GM12878 (cell line): Measurements from ENCODE around the gene PPP2R3A. TPM values are rescaled to one million over a fixed set of nuclear protein-coding genes. Genes with fewer than 3 reads are reported as not detected.
A peak's percentile ranks its signal among the peaks of the same experiment; 100 is the strongest.

Experiments
- ATAC-seq: fragments of 200-7000 bp; cut with Tn5 transposase; 3 replicates; pipeline ENCODE4 v1.9.1; 2020; ENCODE audit warnings: mild to moderate bottlenecking, moderate library complexity
- BruUV-seq: library from RNA; stranded (reverse); fragments of 400-500 nt; replicated peaks from 2 replicates; lab custom pipeline; 2021; lab: Mats Ljungman, UMichigan
- CTCF ChIA-PET: fragments of 300-600 bp; sonication (Branson Sonifier 250); formaldehyde crosslinking; extraction: SDS; loops from one replicate; lab custom pipeline; 2021; ENCODE audit warnings: inconsistent platforms; lab: Yijun Ruan, JAX
- POLR2A ChIA-PET: fragments of 350-600 bp; formaldehyde crosslinking; extraction: SDS; loops from one replicate; lab custom pipeline; 2021; ENCODE audit warnings: inconsistent platforms; lab: Charles Lee
- RAD21 ChIA-PET: fragments of 300-600 bp; sonication (Branson Sonifier 250); formaldehyde crosslinking; loops from one replicate; lab custom pipeline; 2023; ENCODE audit warnings: antibody characterized with exemption; ENCODE audit not compliant: unreplicated experiment; lab: Charles Lee
- SMC1A ChIA-PET: fragments of 300-600 bp; sonication (Branson Sonifier 250); formaldehyde crosslinking; loops from one replicate; lab custom pipeline; 2023; ENCODE audit not compliant: unreplicated experiment, uncharacterized antibody; lab: Charles Lee
- DNase-seq: peaks from one replicate; pipeline ENCODE4 v3.0.0-alpha.2; 2011; ENCODE audit warnings: low read depth, low spot score
- FAIRE-seq: peaks from 3 replicates; lab custom pipeline; 2011; peaks lifted over from hg19 to GRCh38; lab: Jason Lieb, UNC
- H2AFZ ChIP-seq: 2 replicates; pipeline ENCODE4 v1.6.0; 2011; ENCODE audit warnings: low read depth, low read length, control low read depth; ENCODE audit not compliant: control insufficient read depth
- H3K27ac ChIP-seq: 2 replicates; pipeline ENCODE4 v1.5.1; 2011; ENCODE audit warnings: control low read depth; ENCODE audit not compliant: control insufficient read depth, insufficient read depth
- H3K27me3 ChIP-seq, 2 experiments: replicated peaks in 1 of 2; 2 replicates each; pipeline versions ENCODE4 v1.6.0 to v1.6.1; 2011; ENCODE audit warnings: low read length in 1 of 2; ENCODE audit not compliant: control insufficient read depth in 2 of 2, insufficient read depth in 2 of 2
- H3K36me3 ChIP-seq, 2 experiments: 2 replicates each; pipeline ENCODE4 v1.5.1; 2011; ENCODE audit warnings: low read length in 1 of 2; ENCODE audit not compliant: control insufficient read depth in 2 of 2, insufficient read depth in 2 of 2
- H3K4me1 ChIP-seq: 2 replicates; pipeline ENCODE4 v1.6.1; 2011; ENCODE audit warnings: mild to moderate bottlenecking, low read length, moderate library complexity, mixed read lengths; ENCODE audit not compliant: control insufficient read depth, insufficient read depth
- H3K4me2 ChIP-seq: 2 replicates; pipeline ENCODE4 v1.6.0; 2011; ENCODE audit warnings: control low read depth; ENCODE audit not compliant: control insufficient read depth, insufficient read depth
- H3K4me3 ChIP-seq: fragments of 200-600 bp; sonication (generic); 2 replicates; pipeline ENCODE4 v1.5.1; 2016
- H3K79me2 ChIP-seq: 2 replicates; pipeline ENCODE4 v1.6.0; 2011; ENCODE audit warnings: low read length; ENCODE audit not compliant: control insufficient read depth, insufficient read depth
- H3K9ac ChIP-seq: 2 replicates; pipeline ENCODE4 v1.8.0; 2011; ENCODE audit warnings: low read length, control low read depth, mixed read lengths; ENCODE audit not compliant: control insufficient read depth, insufficient read depth
- H3K9me3 ChIP-seq: replicated peaks from 3 replicates; pipeline ENCODE4 v1.5.1; 2011; ENCODE audit warnings: mild to moderate bottlenecking, low read length; ENCODE audit not compliant: control insufficient read depth, insufficient read depth
- H4K20me1 ChIP-seq: 2 replicates; pipeline ENCODE4 v1.6.0; 2011; ENCODE audit not compliant: control insufficient read depth, insufficient read depth
- E2F8 ChIP-seq: fragments of 450-650 bp; IDR thresholded peaks from 2 replicates; pipeline ENCODE4 v1.6.1; 2018; ENCODE audit warnings: mild to moderate bottlenecking, low read depth, moderate library complexity; ENCODE audit not compliant: partially characterized antibody
- LARP7 ChIP-seq: fragments of 450-650 bp; IDR thresholded peaks from 2 replicates; pipeline ENCODE4 v1.6.1; 2017; ENCODE audit warnings: mild to moderate bottlenecking
- NKRF ChIP-seq: fragments of 450-650 bp; conservative IDR thresholded peaks from 2 replicates; pipeline ENCODE4 v1.6.1; 2017; ENCODE audit warnings: mild to moderate bottlenecking, moderate library complexity
- PAX5 ChIP-seq: IDR thresholded peaks from 2 replicates; pipeline ENCODE4 v1.6.1; 2011; ENCODE audit warnings: low read depth, low read length, borderline replicate concordance
- RAD21 ChIP-seq: IDR thresholded peaks from 2 replicates; pipeline ENCODE4 v1.6.1; 2011; ENCODE audit warnings: mild to moderate bottlenecking, low read depth, low read length, moderate library complexity; ENCODE audit not compliant: insufficient read depth
- SPI1 ChIP-seq: IDR thresholded peaks from 2 replicates; pipeline ENCODE4 v1.6.1; 2011; ENCODE audit warnings: low read depth, mild to moderate bottlenecking, low read length, moderate library complexity, borderline replicate concordance; ENCODE audit not compliant: insufficient read depth
- STAT1 ChIP-seq: fragments of 450-650 bp; conservative IDR thresholded peaks from 2 replicates; pipeline ENCODE4 v1.6.1; 2014; ENCODE audit warnings: antibody characterized with exemption, mild to moderate bottlenecking
- TBL1XR1 ChIP-seq: IDR thresholded peaks from 2 replicates; pipeline ENCODE4 v1.6.1; 2012; ENCODE audit warnings: low read depth, low read length, improper control_type of control experiment
- USF1 ChIP-seq: IDR thresholded peaks from 2 replicates; pipeline ENCODE4 v1.6.1; 2011; ENCODE audit warnings: borderline replicate concordance, low read depth, mild to moderate bottlenecking, moderate library complexity, mixed read lengths, low read length; ENCODE audit not compliant: insufficient read depth; ENCODE audit errors: extremely low read length
- WGBS: methylation state at CpG from one replicate; pipeline ENCODE4 v1.1.6; 2016; ENCODE audit warnings: low lambda C conversion rate; ENCODE audit not compliant: insufficient replicate concordance, insufficient coverage; ENCODE audit errors: missing lambda C conversion rate; 5-methylcytosine and 5-hydroxymethylcytosine counted together
- in situ Hi-C: fragments of 300-500 bp; cut with MboI; formaldehyde crosslinking; loops from 9 replicates; pipeline ENCODE4 v1.14.3; 2018; ENCODE audit warnings: mixed read lengths
- intact Hi-C: fragments of 100-400 bp; cut with micrococcal nuclease; formaldehyde crosslinking; loops from one replicate; pipeline ENCODE4 v1.14.2; 2022; ENCODE audit not compliant: unreplicated experiment
- polyA plus RNA-seq, 11 experiments: library from polyadenylated mRNA; depleted of rRNA in 4 of 11; unstranded in 6 of 11; stranded (reverse) in 5 of 11; fragments of >200 nt; fragmentation: Nextera tagmentation in 4 of 11; fragmentation: Illumina TruSeq in 1 of 11; extraction: Ambion mirVana in 4 of 11; extraction: Trizol in 1 of 11; gene quantifications; 1 replicate in 1 of 11; 2 replicates in 10 of 11; pipeline versions ENCODE4 v1.2.1 to v1.2.3, GENCODE V29; 2011 to 2016; ENCODE audit warnings: inconsistent platforms in 2 of 11, missing spikeins in 2 of 11, low read depth in 1 of 11
- total RNA-seq, 4 experiments: library from RNA; depleted of rRNA in 3 of 4; stranded (reverse); fragments of >200 nt in 3 of 4; fragmentation: Illumina TruSeq in 1 of 4; extraction: Trizol in 1 of 4; gene quantifications; 2 replicates each; pipeline versions ENCODE4 v1.2.1 to v1.2.3, GENCODE V29; 2013 to 2021

PPP2R3A gene
- total and polyA plus RNA-seq, 10 of the 15 experiments (the other 5 are each of a cell fraction or from before 2014, with no cell fraction given), result under 0.01 to 0.16 (median 0.06) TPM; not detected in 5

DNA sequence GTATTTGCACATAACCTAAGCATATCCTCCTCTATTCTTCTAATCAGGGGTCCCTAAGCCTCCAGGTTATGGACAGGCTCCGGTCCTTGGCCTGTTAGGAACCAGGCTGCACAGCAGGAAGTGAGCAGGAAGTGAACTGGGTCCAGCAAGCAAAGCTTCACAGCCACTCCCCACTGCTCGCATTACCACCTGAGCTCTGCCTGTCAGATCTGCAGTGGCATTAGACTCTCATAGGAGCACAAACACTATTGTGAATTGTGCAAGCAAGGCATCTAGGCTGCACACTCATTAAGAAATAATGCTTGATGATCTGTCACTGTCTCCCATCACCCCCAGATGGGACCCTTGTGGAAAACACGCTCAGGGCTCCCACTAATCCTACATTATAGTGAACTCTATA is 220.8 kb downstream of the PPP2R3A start:
- intact Hi-C loops (no loop called here), in situ Hi-C loops (loop anchor here (5.0 kb wide), 1 partner anchor 561 kb away; no protein-coding TSS in a partner anchor)
- 11% methylated on average over 3 of the region's 3 CpGs for WGBS
- no TSS peak for BruUV-seq
- peaks cover 0 to 2% of the 10 kb centered on the region in 2 experiments; a peak in 1 of 4 replicates for H3K36me3 ChIP-seq
- ChIA-PET POLR2A (interaction anchor here (3.9 kb wide), 1 partner anchor 11 kb away, joined by 14 read pairs; the partner anchor contains the start of gene MSL2), CTCF (no interaction called here), SMC1A (interaction anchor here (1.5 to 1.7 kb wide), 2 partner anchors 11 to 95 kb away, joined by 3 to 5 read pairs; partner anchors contain the start of gene MSL2), RAD21 (no interaction called here)
- H3K79me2 ChIP-seq, result peaks cover 98% of the 10 kb centered on the region
- H3K27me3 ChIP-seq, result no peaks in the 10 kb centered on the region
- H3K9me3 ChIP-seq, result no peaks in the 10 kb centered on the region; the same call in 2 of the 3 replicates
- H3K9ac ChIP-seq, result no peak overlapping the region
- FAIRE-seq (no peak), DNase-seq (no peak), ATAC-seq (peak; percentile 64)
- no peak overlapping the region for H3K27ac ChIP-seq
- peaks cover 13% of the 10 kb centered on the region for H4K20me1 ChIP-seq
- H3K4me3 ChIP-seq, result no peak overlapping the region; the same call in 1 of the 2 replicates
- H3K4me1 ChIP-seq, result peaks cover 10% of the 10 kb centered on the region; the same call in 1 of the 2 replicates
- TF ChIP-seq RAD21, result no peak
- 0 out of 2 replicates have a peak, but pooled peaks have one; percentile 10 for TF ChIP-seq SPI1
- no peak overlapping the region; the same call in 1 of the 2 replicates for H3K4me2 ChIP-seq
- no peak overlapping the region for H2AFZ ChIP-seq

GRCh38 chr3:136186846-136187245 is 221.3 kb downstream of the PPP2R3A start:
- intact Hi-C loops, result no loop called here
- H2AFZ ChIP-seq, result no peak overlapping the region
- H4K20me1 ChIP-seq, result peaks cover 18% of the 10 kb centered on the region
- SMC1A ChIA-PET, result interaction anchor here (1.5 to 1.7 kb wide), 3 partner anchors 10 to 96 kb away, joined by 3 to 5 read pairs (median 3); partner anchors contain the start of gene MSL2
- no peak overlapping the region for H3K27ac ChIP-seq
- CTCF ChIA-PET, result no interaction called here
- H3K79me2 ChIP-seq, result peaks cover 100% of the 10 kb centered on the region
- FAIRE-seq (no peak), ATAC-seq (no peak), DNase-seq (no peak)
- H3K4me2 ChIP-seq, result peak overlapping the region; percentile 17; the same call in 1 of the 2 replicates
- POLR2A ChIA-PET, result interaction anchor here (0.7 to 3.9 kb wide), 2 partner anchors 10 to 341 kb away, joined by 3 to 14 read pairs; partner anchors contain the start of gene MSL2
- WGBS, result 84% methylated on average over 4 of the region's 4 CpGs
- H3K27me3 ChIP-seq, result no peaks in the 10 kb centered on the region
- H3K36me3 ChIP-seq, result peaks cover 0 to 2% of the 10 kb centered on the region in 2 experiments; a peak in 1 of 4 replicates
- H3K4me3 ChIP-seq, result peak overlapping the region; percentile 30; the same call in 1 of the 2 replicates
- H3K9me3 ChIP-seq, result no peaks in the 10 kb centered on the region; the same call in 2 of the 3 replicates
- in situ Hi-C loops, result loop anchor here (5.0 kb wide), 1 partner anchor 560 kb away; no protein-coding TSS in a partner anchor
- peaks cover 10% of the 10 kb centered on the region; the same call in 1 of the 2 replicates for H3K4me1 ChIP-seq
- BruUV-seq, result no TSS peak
- RAD21 ChIA-PET, result no interaction called here
- no peak overlapping the region for H3K9ac ChIP-seq
- TF ChIP-seq PAX5 (no peak), E2F8 (no peak), LARP7 (no peak), TBL1XR1 (no peak), STAT1 (no peak), NKRF (no peak), USF1 (no peak)
